HG03342 (cell line): Measurements from ENCODE around the gene C3orf62.

ENCODE experiments used
- ATAC-seq: cut with Tn5 transposase; IDR thresholded peaks from one replicate; pipeline ENCODE4 v1.9.1; 2021; ENCODE audit warnings: mild to moderate bottlenecking, moderate library complexity; ENCODE audit not compliant: unreplicated experiment

Gene C3orf62

DNA sequence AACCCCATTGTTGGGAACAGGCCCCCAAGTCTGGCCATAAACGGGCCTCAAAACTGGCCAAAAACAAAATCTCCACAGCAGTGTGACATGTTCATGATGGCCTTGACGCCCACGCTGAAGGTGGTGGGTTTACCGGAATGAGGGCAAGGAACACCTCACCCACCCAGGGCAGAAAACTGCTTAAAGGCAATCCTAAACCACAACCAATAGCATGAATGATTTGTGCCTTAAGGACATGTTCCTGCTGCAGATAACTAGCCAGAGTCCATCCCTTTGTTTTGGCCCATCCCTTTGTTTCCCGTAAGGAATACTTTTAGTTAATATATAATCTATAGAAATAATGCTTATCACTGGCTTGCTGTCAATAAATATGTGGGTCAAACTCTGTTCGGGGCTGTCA lies 57.9 kb downstream of the C3orf62 start:
- ATAC-seq: no peak
